Germinal center (tissue), 1 donor: ENCODE results near the gene TEAD1.

Source experiments
- DNase-seq: peaks from one replicate; pipeline ENCODE4 v3.0.0; 2012; ENCODE audit warnings: mixed read lengths, low spot score

Gene TEAD1

DNA sequence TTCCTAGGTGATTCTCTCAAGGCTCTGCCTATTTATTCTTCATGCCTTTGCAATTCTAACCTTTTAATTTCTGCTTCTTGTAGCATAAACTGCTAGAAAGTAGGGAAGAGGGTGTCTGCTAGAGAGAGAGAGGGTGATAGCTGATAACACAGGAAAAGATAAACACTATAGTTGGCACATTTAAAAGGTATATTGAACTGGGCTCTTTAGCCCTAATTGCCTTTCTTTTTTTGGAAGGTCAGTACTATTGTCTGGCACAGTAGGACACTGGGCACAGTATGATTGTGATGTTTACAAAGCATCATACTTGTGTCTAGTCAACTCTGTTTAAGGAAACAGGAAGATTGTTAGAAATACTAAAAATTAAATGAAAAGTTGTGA, 33.3 kb downstream of the TEAD1 start:
- no peak for DNase-seq

GRCh38 chr11:12711496-12711895, 37.3 kb downstream of the TEAD1 start:
- no peak for DNase-seq

GRCh38 chr11:12712132-12712531, 37.9 kb downstream of the TEAD1 start:
- DNase-seq, result no peak

- DNase-seq, result no peak
Observed at GRCh38 chr11:12715131-12715530, 40.9 kb downstream of the TEAD1 start.

DNA sequence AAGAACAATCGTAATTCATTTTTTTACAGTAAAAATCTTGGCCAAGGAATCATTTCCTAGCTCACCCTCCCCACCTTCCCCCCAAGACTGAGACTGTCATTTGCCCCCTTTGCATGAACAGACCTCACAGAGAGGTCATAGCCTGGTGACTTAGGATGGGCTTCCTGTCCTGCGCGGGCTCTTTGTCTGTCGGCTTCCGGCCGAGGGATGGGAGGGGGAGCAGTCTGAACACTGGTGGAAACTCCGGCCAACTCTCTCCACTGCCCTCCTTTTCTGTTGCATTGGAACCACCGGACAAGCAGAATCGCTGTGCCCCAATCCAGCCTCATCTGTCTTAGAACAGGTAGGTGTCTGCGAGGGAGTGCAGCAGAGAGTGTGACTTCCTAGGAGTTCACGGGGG, 41.7 kb downstream of the TEAD1 start:
- DNase-seq, result no peak

- DNase-seq, result no peak
Observed at GRCh38 chr11:12716816-12717215, 42.6 kb downstream of the TEAD1 start.

DNA sequence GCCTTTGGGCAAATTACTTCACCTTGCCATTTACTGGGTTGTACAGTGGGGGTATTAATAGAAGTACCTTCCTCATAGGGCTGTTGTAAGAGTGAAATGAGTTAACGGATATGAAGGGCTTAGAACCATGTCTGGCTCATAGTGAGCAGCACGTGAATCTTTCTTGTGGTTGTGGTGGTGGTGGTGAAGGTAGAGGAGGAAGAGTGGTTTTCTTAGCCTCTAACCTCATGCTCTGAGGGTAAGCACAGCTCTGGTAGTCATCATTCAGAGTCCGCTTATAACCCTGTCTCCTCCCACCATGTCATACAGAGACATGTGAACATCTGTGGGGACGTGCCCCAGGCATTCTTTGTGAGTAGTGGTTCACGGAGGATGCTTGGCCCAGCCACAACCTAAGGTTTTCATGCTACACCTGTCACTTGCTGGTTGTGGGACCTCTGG, 43.6 kb downstream of the TEAD1 start:
- DNase-seq, result no peak

GRCh38 chr11:12719221-12719620, 45.0 kb downstream of the TEAD1 start:
- DNase-seq, result no peak

- no peak for DNase-seq
Observed at GRCh38 chr11:12721816-12722604, 47.8 kb downstream of the TEAD1 start.

DNA sequence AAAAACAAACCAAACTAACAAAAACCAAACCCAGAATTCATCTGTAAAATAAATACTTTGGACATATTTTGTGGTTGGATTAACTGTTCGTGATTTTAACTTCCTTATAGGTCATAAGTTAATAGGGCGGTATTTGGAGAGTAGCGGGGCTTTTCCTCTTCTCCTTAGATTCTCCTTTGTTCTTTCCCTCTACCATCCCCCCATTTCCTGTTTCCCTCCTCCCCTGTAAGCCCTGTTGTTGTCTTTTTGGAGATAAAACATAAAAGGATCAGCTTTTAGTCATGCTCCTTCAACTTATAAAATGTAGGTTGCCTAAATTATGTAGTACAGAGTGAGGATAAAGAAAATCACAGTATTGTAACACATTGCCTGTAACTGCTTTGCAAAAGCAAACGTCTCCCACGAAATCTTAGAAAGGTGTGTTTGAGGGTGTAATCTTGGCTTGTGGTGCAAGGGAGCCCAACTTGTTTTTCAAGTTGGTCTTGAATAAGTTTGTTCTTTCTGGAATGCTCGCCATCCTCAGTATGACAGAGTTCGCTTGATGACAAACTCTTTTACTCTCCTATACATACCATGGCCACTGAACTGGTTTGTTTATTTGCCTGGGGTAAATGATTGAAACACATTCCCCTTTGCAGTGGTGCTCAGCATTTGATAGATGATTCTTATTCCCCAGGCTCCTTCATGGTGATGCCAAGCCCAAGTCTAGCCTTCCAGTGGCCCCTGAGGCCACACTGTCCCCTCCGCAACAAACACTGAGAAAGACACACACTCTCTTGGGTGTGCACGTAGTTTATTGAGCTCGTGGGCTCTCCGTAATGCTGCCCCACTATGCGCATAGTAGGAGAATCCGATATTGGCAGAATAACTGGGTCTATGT, 49.4 kb downstream of the TEAD1 start:
- DNase-seq, result no peak

DNA sequence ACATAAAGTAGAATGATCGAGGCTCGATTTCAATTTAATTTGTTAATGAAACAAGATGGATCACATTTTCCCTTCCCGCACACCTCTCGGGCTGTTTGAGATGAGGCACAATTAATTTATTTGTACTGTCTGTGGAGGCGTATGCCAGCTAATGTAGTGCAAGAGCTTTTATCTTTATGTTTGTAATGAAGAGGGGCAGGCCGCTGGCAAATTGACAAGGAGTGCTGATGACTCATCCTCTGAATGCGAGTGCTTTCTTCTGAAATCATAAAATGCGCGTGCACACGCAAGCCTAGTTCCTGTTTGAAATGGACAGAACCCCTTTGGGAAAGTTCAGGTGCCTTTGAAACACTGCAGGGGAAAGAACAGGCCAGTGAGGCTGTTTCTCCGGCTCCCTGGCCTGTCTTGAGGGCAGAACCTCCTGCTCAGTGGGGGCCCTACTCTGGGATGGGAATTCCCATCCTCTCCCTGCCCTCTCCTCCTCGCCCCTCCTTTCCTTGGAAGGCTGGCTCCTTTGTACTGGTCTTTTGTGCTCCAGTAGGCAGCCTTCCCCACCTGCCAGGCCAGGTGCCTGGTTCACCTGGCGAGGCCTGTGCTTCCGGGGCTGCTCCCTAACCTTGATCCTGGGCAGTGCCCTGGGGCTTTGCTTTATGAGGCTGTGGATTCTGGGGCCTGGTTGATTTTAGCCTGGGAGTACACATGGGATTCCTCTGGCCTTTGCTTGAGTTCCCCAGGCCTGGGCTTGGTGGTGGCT, 50.3 kb downstream of the TEAD1 start:
- DNase-seq, result no peak

- DNase-seq, result no peak
Observed at GRCh38 chr11:12725055-12725862, 51.0 kb downstream of the TEAD1 start.

- DNase-seq, result no peak
Observed at GRCh38 chr11:12725863-12726682, 51.9 kb downstream of the TEAD1 start.

GRCh38 chr11:12727563-12728211, 53.5 kb downstream of the TEAD1 start:
- DNase-seq, result no peak

- no peak for DNase-seq
Observed at GRCh38 chr11:12728417-12728816, 54.2 kb downstream of the TEAD1 start.

- no peak for DNase-seq
Observed at GRCh38 chr11:12729941-12730340, 55.7 kb downstream of the TEAD1 start.

GRCh38 chr11:12731841-12732336, 57.7 kb downstream of the TEAD1 start:
- no peak for DNase-seq

GRCh38 chr11:12733091-12733490, 58.9 kb downstream of the TEAD1 start:
- DNase-seq, result no peak

DNA sequence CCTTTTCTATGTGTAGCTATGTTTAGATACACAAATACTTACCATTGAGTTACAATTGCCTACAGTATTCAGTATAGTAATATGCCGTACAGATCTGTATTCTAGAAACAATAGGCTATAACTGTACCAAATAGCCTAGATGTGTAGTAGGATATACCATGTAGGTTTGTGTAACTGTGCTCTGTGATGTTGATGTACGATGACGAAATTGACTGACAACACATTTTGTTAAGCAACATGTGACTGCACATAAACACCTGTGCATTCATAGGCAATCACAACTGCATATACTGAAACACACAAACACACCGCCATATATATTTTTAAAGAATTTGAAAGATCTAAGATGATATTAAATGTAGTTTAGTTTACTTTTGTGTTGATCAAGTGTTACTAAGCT, 60.4 kb downstream of the TEAD1 start:
- no peak for DNase-seq

- no peak for DNase-seq
Observed at GRCh38 chr11:12735262-12735661, 61.0 kb downstream of the TEAD1 start.
